ENCODE results near the gene RILPL2. TPM values are rescaled to one million over a fixed set of nuclear protein-coding genes. Genes with fewer than 3 reads are reported as not detected.

The RILPL2 gene
- total RNA-seq, 1 donor from 2014 or later, result 18.6 TPM

DNA sequence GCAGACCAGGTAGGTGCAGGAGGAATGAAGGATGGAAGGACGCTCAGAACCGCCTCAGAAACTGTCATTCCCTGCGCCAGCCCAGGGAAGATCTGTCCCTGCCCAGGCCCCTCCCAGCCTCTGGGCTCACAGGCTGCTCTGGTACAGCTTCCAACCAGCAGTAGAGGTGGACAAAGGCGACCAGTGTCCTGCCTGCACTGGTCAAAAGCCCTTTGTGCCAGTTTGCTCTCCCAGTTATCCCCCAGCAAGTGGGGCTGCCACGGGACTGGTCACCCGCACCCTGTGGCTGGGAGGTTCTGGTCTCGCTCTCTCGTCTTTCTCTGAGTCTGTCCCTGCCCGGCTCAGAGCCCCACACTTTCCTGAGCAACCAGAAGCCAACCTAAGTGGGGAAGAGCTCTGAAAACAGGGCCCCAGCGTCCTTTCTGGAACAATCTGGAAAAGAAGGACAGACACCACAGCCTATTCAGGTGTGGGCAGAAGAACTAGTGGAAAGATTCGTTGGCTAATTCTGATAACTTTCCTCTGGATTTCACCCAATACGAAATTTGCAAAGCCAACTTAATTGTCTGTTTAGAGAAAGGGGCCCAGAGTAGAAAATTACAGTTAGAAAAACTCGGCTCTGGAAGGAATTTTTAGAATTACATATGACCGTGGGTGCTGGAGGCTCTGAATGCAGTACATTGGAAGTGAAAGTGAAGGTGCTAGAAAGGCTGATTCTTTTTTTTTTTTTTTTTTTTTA is 43.1 kb upstream of the RILPL2 start:
- intact Hi-C loops (cut with DNase I), result no loop called here
- peaks cover 11% of the 10 kb centered on the region for H3K4me1 ChIP-seq
- H3K27me3 ChIP-seq (ENCODE audit: low read depth), result no peaks in the 10 kb centered on the region
- no peak for ATAC-seq
- no peaks in the 10 kb centered on the region for H3K9me3 ChIP-seq
- peak overlapping the region; percentile 18 for H3K4me3 ChIP-seq
- TF ChIP-seq, protein P1, sequence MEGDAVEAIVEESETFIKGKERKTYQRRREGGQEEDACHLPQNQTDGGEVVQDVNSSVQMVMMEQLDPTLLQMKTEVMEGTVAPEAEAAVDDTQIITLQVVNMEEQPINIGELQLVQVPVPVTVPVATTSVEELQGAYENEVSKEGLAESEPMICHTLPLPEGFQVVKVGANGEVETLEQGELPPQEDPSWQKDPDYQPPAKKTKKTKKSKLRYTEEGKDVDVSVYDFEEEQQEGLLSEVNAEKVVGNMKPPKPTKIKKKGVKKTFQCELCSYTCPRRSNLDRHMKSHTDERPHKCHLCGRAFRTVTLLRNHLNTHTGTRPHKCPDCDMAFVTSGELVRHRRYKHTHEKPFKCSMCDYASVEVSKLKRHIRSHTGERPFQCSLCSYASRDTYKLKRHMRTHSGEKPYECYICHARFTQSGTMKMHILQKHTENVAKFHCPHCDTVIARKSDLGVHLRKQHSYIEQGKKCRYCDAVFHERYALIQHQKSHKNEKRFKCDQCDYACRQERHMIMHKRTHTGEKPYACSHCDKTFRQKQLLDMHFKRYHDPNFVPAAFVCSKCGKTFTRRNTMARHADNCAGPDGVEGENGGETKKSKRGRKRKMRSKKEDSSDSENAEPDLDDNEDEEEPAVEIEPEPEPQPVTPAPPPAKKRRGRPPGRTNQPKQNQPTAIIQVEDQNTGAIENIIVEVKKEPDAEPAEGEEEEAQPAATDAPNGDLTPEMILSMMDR (IDR thresholded peaks at IDR 0.05), result no peak
- H3K27ac ChIP-seq, result peak overlapping the region; percentile 56
- peaks cover 28% of the 10 kb centered on the region for H3K36me3 ChIP-seq
- DNase-seq, result no peak

DNA sequence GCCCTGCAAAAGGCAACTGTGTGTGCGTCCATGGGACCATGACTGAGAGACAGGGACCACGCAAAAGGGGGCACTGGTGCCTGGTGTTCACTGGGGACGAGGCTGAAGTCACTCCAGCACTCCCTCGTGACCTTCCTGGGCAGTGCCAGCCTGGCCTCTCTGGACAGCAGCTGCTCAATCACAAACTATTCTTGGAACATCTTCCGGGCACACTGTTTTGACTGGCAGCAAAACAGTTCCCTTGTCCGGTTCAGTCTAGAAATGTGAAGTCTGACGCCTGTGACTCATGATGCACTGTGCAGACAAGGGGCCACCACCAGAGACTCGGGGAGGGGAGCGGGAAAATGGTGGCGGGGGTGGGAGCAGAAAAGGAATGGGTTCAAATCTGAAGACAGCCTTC is 42.3 kb upstream of the RILPL2 start:
- ATAC-seq (peak in 1 of 2 donors; percentile 25), DNase-seq (no peak)
- no peaks in the 10 kb centered on the region for H3K27me3 ChIP-seq (ENCODE audit: low read depth)
- H3K9me3 ChIP-seq, result no peaks in the 10 kb centered on the region
- no peak overlapping the region for H3K27ac ChIP-seq
- no peak overlapping the region for H3K4me3 ChIP-seq
- H3K36me3 ChIP-seq, result peaks cover 22% of the 10 kb centered on the region
- intact Hi-C loops (cut with DNase I), result no loop called here
- TF ChIP-seq, protein P1 (IDR thresholded peaks at IDR 0.05), result no peak
- H3K4me1 ChIP-seq, result peaks cover 11% of the 10 kb centered on the region

DNA sequence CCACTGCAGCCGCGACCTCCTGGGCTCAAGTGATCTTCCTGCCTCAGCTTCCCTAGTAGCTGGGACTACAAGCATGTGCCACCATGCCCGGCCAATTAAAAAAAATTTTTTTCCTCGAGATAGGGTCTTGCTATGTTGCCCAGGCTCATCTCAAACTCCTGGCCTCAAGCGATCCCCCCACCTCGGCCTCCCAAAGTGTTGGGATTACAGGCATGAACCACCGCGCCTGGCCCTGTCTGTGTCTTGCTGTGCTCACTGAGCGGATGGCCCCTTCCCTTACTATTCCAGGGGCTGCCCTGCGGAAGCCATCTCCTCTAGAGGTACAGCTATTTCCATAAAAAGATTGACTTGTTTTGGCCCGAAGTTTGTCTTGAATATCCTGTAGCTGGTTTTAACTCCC is 41.6 kb upstream of the RILPL2 start:
- ATAC-seq (no peak), DNase-seq (no peak)
- intact Hi-C loops (cut with DNase I), result no loop called here

DNA sequence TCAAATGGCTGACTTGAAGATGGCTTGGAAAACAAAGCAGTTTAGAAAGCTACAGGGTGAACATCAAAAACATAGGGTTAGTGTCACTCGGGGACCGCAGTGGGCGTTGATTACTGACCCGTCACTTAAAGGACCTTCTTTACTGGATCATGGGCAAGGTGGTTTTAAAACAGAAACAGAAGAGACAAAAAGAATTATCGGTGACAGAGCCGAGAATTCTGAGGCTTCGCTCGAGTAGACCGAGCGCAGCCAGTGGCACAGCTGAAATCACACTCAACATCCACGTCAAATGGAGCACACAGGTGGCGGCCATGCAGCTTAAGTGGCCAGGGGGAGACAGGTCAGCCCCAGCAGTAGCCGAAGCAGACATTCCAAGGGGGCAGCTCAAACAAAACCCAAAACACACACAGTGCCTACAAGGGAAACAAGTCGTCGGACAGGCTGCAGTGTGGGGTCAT is 38.8 kb upstream of the RILPL2 start:
- Histone ChIP-seq H3K9me3 (no peaks in the 10 kb centered on the region), H3K36me3 (peaks cover 46% of the 10 kb centered on the region), H3K27ac (no peak overlapping the region), H3K4me3 (no peak overlapping the region), H3K27me3 (ENCODE audit: low read depth) (no peaks in the 10 kb centered on the region), H3K4me1 (peaks cover 18% of the 10 kb centered on the region)
- intact Hi-C loops (cut with DNase I), result no loop called here
- no peak for DNase-seq
- ATAC-seq, result no peak
- TF ChIP-seq, protein P1 (IDR thresholded peaks at IDR 0.05), result no peak

More for the DNA sequence above, 41.6 kb upstream of the RILPL2 start:
- Histone ChIP-seq H3K4me3 (no peak overlapping the region), H3K9me3 (no peaks in the 10 kb centered on the region), H3K36me3 (peaks cover 20% of the 10 kb centered on the region), H3K4me1 (peaks cover 11% of the 10 kb centered on the region), H3K27me3 (ENCODE audit: low read depth) (no peaks in the 10 kb centered on the region), H3K27ac (no peak overlapping the region)
- TF ChIP-seq, protein P1 (IDR thresholded peaks at IDR 0.05), result no peak

DNA sequence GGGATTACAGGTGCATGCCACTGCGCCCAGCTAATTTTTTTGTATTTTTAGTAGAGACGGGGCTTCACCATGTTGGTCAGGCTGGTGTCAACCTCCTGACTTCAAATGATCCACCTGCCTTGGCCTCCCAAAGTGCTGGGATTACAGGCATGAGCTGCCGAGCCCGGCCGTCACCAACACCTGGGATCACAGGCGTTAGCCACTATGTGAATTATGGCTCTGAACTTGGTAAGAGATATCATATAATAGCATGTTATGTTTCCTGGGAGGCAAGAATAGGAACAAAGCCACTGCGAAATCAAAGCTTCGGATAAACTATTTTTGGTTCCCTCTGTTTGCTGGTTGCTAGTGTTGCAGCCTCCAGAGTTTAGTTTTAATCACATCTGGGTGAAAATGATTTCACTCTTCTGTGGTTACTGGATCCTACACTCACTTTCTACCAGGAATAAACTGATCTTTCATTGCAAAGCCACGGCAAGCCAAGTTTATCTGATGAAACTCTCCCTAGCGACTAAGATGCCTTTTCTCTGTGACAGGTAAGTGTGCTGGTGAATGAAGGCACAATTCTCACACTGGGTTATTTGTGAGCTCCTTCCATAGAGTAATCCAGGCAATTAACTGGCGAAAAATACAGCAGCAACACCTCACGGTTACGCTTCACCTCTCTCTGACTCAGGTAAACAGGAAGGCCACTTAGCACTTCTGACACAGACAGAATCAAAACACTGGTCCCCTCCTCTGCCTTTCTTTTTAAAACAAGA is 38.2 kb upstream of the RILPL2 start:
- H3K36me3 ChIP-seq, result peaks cover 50% of the 10 kb centered on the region
- TF ChIP-seq, protein P1 (IDR thresholded peaks at IDR 0.05), result no peak
- H3K4me1 ChIP-seq, result peaks cover 15% of the 10 kb centered on the region
- DNase-seq (no peak), ATAC-seq (no peak)
- no peak overlapping the region for H3K4me3 ChIP-seq
- H3K27ac ChIP-seq, result no peak overlapping the region
- no peaks in the 10 kb centered on the region for H3K9me3 ChIP-seq
- intact Hi-C loops (cut with DNase I), result no loop called here
- no peaks in the 10 kb centered on the region for H3K27me3 ChIP-seq (ENCODE audit: low read depth)

Data from lower lobe of right lung (tissue), 2 donors.